NCI-H446 treated with DMSO at 0.1 percent for 48 hours (cell line): ENCODE measurements around the gene CTDSPL.
"Not testable (repeated sequence)": the region's sequence is repeated elsewhere in the genome, so short reads cannot be mapped to it uniquely, and the experiment has no call there.

ENCODE experiments used
- DNase-seq: peaks from one replicate; lab custom pipeline; 2025; lab: John Stamatoyannopoulos, UW

The CTDSPL gene

GRCh38 chr3:37861620-37862041 is at the start of gene CTDSPL:
CTDSPL (plus strand) TSS chr3:37861880; CDS start chr3:37862200, 320 bp downstream.
- no peak for DNase-seq

GRCh38 chr3:37812499-37812896 is 49.2 kb upstream of the CTDSPL start:
- no peak for DNase-seq

GRCh38 chr3:37813403-37813802 is 48.3 kb upstream of the CTDSPL start:
- DNase-seq, result no peak

GRCh38 chr3:37814547-37814946 is 47.1 kb upstream of the CTDSPL start:
- DNase-seq, result peak; percentile 6

GRCh38 chr3:37815156-37815555 is 46.5 kb upstream of the CTDSPL start:
- DNase-seq, result not testable (repeated sequence)

- DNase-seq, result no peak
Measured at GRCh38 chr3:37816271-37816670, 45.4 kb upstream of the CTDSPL start.

- DNase-seq, result no peak
Measured at GRCh38 chr3:37819591-37819990, 42.1 kb upstream of the CTDSPL start.

- DNase-seq, result no peak
Measured at GRCh38 chr3:37820286-37820685, 41.4 kb upstream of the CTDSPL start.

- no peak for DNase-seq
Measured at GRCh38 chr3:37823189-37823588, 38.5 kb upstream of the CTDSPL start.

- no peak for DNase-seq
Measured at GRCh38 chr3:37824090-37824953, 37.4 kb upstream of the CTDSPL start.

- no peak for DNase-seq
Measured at GRCh38 chr3:37824954-37825328, 36.7 kb upstream of the CTDSPL start.

GRCh38 chr3:37825744-37826400 is 35.8 kb upstream of the CTDSPL start:
- no peak for DNase-seq

GRCh38 chr3:37826502-37826901 is 35.2 kb upstream of the CTDSPL start:
- DNase-seq, result no peak

- DNase-seq, result no peak
Measured at GRCh38 chr3:37826933-37827332, 34.7 kb upstream of the CTDSPL start.

GRCh38 chr3:37832480-37832879 is 29.2 kb upstream of the CTDSPL start:
- no peak for DNase-seq

GRCh38 chr3:37833302-37834186 is 28.1 kb upstream of the CTDSPL start:
- DNase-seq, result no peak

- DNase-seq, result no peak
Measured at GRCh38 chr3:37836589-37836988, 25.1 kb upstream of the CTDSPL start.

- no peak for DNase-seq
Measured at GRCh38 chr3:37847689-37848088, 14.0 kb upstream of the CTDSPL start.

- no peak for DNase-seq
Measured at GRCh38 chr3:37849146-37849923, 12.3 kb upstream of the CTDSPL start.

GRCh38 chr3:37852097-37852496 is 9.6 kb upstream of the CTDSPL start:
- no peak for DNase-seq

- DNase-seq, result no peak
Measured at GRCh38 chr3:37852771-37853170, 8.9 kb upstream of the CTDSPL start.
